ENCODE data around the gene LRRC9. TPM values are rescaled to one million over a fixed set of nuclear protein-coding genes. Genes with fewer than 3 reads are reported as not detected.
"Not testable (repeated sequence)": the region's sequence is repeated elsewhere in the genome, so short reads cannot be mapped to it uniquely, and the experiment has no call there.

Gene LRRC9
- total and polyA plus RNA-seq, 2 donors (not counting 3 experiments of a cell fraction or from before 2014, with no cell fraction given) = not detected

DNA sequence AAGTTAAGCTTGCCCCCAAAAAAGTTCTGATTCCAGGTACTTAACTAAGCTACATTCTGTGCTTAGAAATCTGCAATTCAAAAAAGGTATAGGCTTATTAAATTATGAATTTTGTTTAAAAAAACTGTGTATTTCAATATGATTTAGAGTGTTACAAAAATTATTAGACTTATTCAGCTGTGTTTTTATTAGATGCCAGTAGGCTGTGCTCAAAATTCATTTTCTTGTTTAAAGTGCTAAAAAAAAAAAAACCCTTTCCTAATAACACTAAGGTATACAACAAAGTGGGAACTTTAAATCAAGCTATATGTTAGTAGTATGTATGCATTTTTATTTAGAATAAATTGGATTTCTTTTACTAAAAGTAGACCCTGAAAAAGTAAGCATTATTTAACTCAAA, 25.0 kb downstream of the LRRC9 start:
- Histone ChIP-seq H3K4me1 (ENCODE audit: control insufficient read depth, extremely low read depth, insufficient read depth, low read length) (no peaks in the 10 kb centered on the region), H3K9me3 (replicated peaks; ENCODE audit: control insufficient read depth, insufficient read depth, low read length) (no peaks in the 10 kb centered on the region), H3K9ac (replicated peaks; ENCODE audit: extremely low read depth, insufficient read depth, low read length) (no peak overlapping the region), H3K79me2 (ENCODE audit: control insufficient read depth, insufficient read depth, low read length) (no peaks in the 10 kb centered on the region), H3K4me2 (ENCODE audit: insufficient read depth, low read length) (no peak overlapping the region), H3K36me3 (ENCODE audit: control insufficient read depth in 2 of 2, extremely low read depth in 1 of 2, insufficient read depth in 2 of 2, low read length in 2 of 2) (no peaks in the 10 kb centered on the region), H3K4me3 (replicated peaks in 1 of 3; ENCODE audit: insufficient read depth in 1 of 3, low read depth in 1 of 3, low read length in 3 of 3) (no peak overlapping the region), H2AFZ (ENCODE audit: low read depth, low read length) (no peak overlapping the region), H3K9me1 (replicated peaks; ENCODE audit: control insufficient read depth, extremely low read depth, insufficient read depth, low read length) (no peaks in the 10 kb centered on the region), H3K27me3 (ENCODE audit: control insufficient read depth in 2 of 2, insufficient read depth in 2 of 2, low read length in 2 of 2) (no peaks in the 10 kb centered on the region), H3K27ac (ENCODE audit: insufficient read depth, low read depth, low read length) (no peak overlapping the region), H4K20me1 (replicated peaks; ENCODE audit: control insufficient read depth, extremely low read depth, insufficient read depth, low read length) (no peaks in the 10 kb centered on the region)
- DNase-seq (ENCODE audit: low read depth, low spot score) = no peak
- ChIA-PET POLR2A (no interaction called here), CTCF (interaction anchor here (1.0 to 1.5 kb wide), 3 partner anchors 20 to 27 kb away, joined by 3 to 7 read pairs (median 4); no protein-coding TSS in a partner anchor)
- intact Hi-C loops (cut with micrococcal nuclease) = no loop called here
- TF ChIP-seq GATA2 (IDR thresholded peaks at IDR 0.05; ENCODE audit: insufficient read depth, insufficient read length, low read depth, low read length) (no peak), JUN (IDR thresholded peaks at IDR 0.05; ENCODE audit: borderline replicate concordance, insufficient read depth, insufficient read length, low read depth) (no peak), POLR2AphosphoS5 (IDR thresholded peaks at IDR 0.05; ENCODE audit: insufficient read depth, low read depth, low read length) (no peak), FOS (IDR thresholded peaks at IDR 0.05; ENCODE audit: borderline replicate concordance, insufficient read depth, low read length) (no peak), MYC (IDR thresholded peaks at IDR 0.05; ENCODE audit: low read depth, low read length) (no peak), EZH2 (IDR thresholded peaks at IDR 0.05; ENCODE audit: borderline replicate concordance, low read depth, low read length, severe bottlenecking) (no peak)
- dilution Hi-C loops (cut with MboI; ENCODE audit: extremely low pct_ligation_motif_present, low sequenced_read_pairs) = no loop called here
- BruUV-seq (replicated peaks) = no TSS peak
- FAIRE-seq = no peak

DNA sequence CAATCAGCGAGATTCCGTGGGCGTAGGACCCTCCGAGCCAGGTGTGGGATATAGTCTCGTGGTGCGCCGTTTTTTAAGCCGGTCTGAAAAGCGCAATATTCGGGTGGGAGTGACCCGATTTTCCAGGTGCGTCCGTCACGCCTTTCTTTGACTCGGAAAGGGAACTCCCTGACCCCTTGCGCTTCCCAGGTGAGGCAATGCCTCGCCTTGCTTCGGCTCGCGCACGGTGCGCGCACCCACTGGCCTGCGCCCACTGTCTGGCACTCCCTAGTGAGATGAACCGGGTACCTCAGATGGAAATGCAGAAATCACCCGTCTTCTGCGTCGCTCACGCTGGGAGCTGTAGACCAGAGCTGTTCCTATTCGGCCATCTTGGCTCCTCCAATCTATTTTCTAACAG, 32.2 kb downstream of the LRRC9 start:
- POLR2A ChIA-PET; H3K4me3 ChIP-seq (replicated peaks in 1 of 3; ENCODE audit: insufficient read depth in 1 of 3, low read depth in 1 of 3, low read length in 3 of 3); H3K4me2 ChIP-seq (ENCODE audit: insufficient read depth, low read length); H3K9me3 ChIP-seq (replicated peaks; ENCODE audit: control insufficient read depth, insufficient read depth, low read length); H3K9me1 ChIP-seq (replicated peaks; ENCODE audit: control insufficient read depth, extremely low read depth, insufficient read depth, low read length); DNase-seq (ENCODE audit: low read depth, low spot score); H3K9ac ChIP-seq (replicated peaks; ENCODE audit: extremely low read depth, insufficient read depth, low read length); CTCF ChIA-PET; H3K27ac ChIP-seq (ENCODE audit: insufficient read depth, low read depth, low read length); dilution Hi-C loops (cut with MboI; ENCODE audit: extremely low pct_ligation_motif_present, low sequenced_read_pairs); intact Hi-C loops (cut with micrococcal nuclease); H3K4me1 ChIP-seq (ENCODE audit: control insufficient read depth, extremely low read depth, insufficient read depth, low read length); FAIRE-seq; H3K27me3 ChIP-seq (ENCODE audit: control insufficient read depth in 2 of 2, insufficient read depth in 2 of 2, low read length in 2 of 2); H3K79me2 ChIP-seq (ENCODE audit: control insufficient read depth, insufficient read depth, low read length); H2AFZ ChIP-seq (ENCODE audit: low read depth, low read length); H4K20me1 ChIP-seq (replicated peaks; ENCODE audit: control insufficient read depth, extremely low read depth, insufficient read depth, low read length); BruUV-seq (replicated peaks); H3K36me3 ChIP-seq (ENCODE audit: control insufficient read depth in 2 of 2, extremely low read depth in 1 of 2, insufficient read depth in 2 of 2, low read length in 2 of 2): not testable (repeated sequence)

DNA sequence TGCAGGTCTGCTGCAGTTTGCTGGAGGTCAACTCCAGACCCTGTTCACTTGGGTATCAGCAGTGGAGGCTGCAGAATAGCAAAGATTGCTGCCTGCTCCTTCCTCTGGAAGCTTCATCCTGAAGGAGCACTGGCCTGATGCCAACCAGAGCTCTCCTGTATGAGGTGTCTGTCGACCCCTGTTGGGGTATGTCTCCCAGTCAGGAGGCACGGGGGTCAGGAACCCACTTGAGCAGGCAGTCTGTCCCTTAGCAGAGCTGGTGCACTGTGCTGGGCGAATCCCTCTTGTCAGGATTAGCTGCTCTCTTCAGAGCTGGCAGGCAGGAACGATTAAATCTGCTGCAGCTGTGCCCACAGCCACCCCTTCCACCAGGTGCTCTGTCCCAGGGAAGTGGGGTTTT, 37.9 kb downstream of the LRRC9 start:
- not testable (repeated sequence) for BruUV-seq (replicated peaks)

More for the DNA sequence above, 37.9 kb downstream of the LRRC9 start:
- H3K4me2 ChIP-seq (ENCODE audit: insufficient read depth, low read length); H3K36me3 ChIP-seq (ENCODE audit: control insufficient read depth in 2 of 2, extremely low read depth in 1 of 2, insufficient read depth in 2 of 2, low read length in 2 of 2); H3K27me3 ChIP-seq (ENCODE audit: control insufficient read depth in 2 of 2, insufficient read depth in 2 of 2, low read length in 2 of 2); FAIRE-seq; H2AFZ ChIP-seq (ENCODE audit: low read depth, low read length); POLR2A ChIA-PET; intact Hi-C loops (cut with micrococcal nuclease); H4K20me1 ChIP-seq (replicated peaks; ENCODE audit: control insufficient read depth, extremely low read depth, insufficient read depth, low read length); H3K79me2 ChIP-seq (ENCODE audit: control insufficient read depth, insufficient read depth, low read length); DNase-seq (ENCODE audit: low read depth, low spot score); H3K4me1 ChIP-seq (ENCODE audit: control insufficient read depth, extremely low read depth, insufficient read depth, low read length); H3K9me1 ChIP-seq (replicated peaks; ENCODE audit: control insufficient read depth, extremely low read depth, insufficient read depth, low read length); dilution Hi-C loops (cut with MboI; ENCODE audit: extremely low pct_ligation_motif_present, low sequenced_read_pairs); H3K9ac ChIP-seq (replicated peaks; ENCODE audit: extremely low read depth, insufficient read depth, low read length); H3K4me3 ChIP-seq (replicated peaks in 1 of 3; ENCODE audit: insufficient read depth in 1 of 3, low read depth in 1 of 3, low read length in 3 of 3); H3K9me3 ChIP-seq (replicated peaks; ENCODE audit: control insufficient read depth, insufficient read depth, low read length); H3K27ac ChIP-seq (ENCODE audit: insufficient read depth, low read depth, low read length): not testable (repeated sequence)
- CTCF ChIA-PET = interaction anchor here (1.5 kb wide), 1 partner anchor 226 kb away, joined by 4 read pairs; no protein-coding TSS in a partner anchor
